CD4-positive, alpha-beta T cell treated with Interleukin-4 for 1 hour (primary cell): ENCODE measurements around the gene GABRD.

Experiments used
- DNase-seq, 2 donors: peaks; one replicate each; pipeline ENCODE4 v3.0.0-alpha.2; 2020 to 2022

GABRD gene

DNA sequence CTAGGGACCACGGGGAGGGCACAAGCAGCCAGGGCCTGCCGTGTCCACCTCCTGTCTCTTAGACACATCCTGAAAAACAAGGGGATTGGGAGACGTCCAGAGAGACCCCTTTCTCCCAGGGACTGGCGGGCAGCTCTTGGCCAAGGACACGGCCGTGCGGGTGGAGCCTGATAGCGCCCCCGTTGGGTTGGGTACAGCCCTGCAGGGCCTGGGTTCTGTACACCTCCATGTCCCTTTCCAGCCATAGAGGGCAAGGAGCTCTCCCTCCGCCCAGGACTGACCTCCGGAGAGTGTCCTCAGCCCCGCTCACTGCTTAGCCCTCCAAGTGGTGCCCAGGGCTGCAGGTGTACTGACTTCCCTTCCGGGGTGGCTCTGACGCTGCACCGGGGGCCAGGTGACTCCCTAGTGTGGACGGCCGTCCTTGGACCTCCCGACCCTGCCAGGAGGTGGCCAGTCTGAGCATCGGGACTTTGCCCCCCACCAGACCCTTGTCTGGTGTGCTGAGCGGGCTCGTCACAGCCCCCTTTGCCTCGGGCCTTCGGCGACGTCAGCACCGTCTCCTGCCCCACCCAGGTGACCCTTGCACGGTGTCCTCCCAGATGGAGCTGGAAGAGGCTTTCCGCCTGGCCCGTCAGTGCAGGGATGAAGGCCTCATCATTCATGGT is 36.9 kb downstream of the GABRD start:
- no peak for DNase-seq

GRCh38 chr1:2056955-2057590 is 37.9 kb downstream of the GABRD start:
- no peak for DNase-seq

- DNase-seq = no peak
Measured at GRCh38 chr1:2059290-2059953, 40.3 kb downstream of the GABRD start.

- no peak for DNase-seq
Measured at GRCh38 chr1:2060072-2060471, 40.9 kb downstream of the GABRD start.

GRCh38 chr1:2060535-2060934 is 41.4 kb downstream of the GABRD start:
- no peak for DNase-seq

GRCh38 chr1:2061065-2061778 is 42.1 kb downstream of the GABRD start:
- no peak for DNase-seq

DNA sequence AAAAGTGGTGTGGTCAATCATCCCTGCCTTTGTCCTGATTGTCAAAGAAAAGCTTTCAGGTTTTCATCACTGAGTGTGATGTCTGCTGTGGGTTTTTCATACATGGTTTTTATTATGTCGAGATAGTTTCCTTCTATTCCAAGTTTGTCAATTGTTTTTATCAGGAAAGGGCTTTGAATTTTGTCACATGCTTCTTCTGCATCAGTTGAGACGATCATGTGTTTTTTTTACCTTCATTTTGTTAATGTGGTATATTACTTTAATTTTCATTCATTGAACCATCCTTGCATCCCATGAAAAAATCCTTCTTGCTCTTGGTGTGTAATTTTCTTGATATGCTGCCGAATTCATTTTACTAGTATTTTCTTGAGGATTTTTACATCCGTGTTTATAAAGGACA is 46.6 kb downstream of the GABRD start:
- DNase-seq = no peak

- DNase-seq = no peak
Measured at GRCh38 chr1:2067393-2067792, 48.2 kb downstream of the GABRD start.

DNA sequence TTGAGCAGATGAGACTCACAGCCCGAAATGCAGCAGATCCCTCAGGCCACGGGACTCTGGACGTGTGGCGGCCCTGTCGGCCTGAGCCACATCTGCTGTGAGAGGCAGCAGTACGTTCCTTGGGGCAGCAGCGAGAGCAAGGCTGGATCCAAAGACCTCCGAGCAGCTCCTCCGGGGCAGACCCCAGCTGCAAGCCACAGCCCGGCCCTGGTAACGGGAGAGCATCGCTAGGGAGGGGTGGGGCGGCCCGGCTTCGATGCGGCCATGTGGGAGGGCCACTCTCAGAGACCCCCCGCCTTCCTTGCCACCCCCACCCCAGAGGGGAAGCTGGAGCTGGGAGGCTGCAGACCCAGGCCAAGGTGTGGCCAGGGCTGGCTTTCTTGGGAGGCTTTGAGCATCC is 48.8 kb downstream of the GABRD start:
- no peak for DNase-seq

- no peak for DNase-seq
Measured at GRCh38 chr1:2068951-2069350, 49.8 kb downstream of the GABRD start.

DNA sequence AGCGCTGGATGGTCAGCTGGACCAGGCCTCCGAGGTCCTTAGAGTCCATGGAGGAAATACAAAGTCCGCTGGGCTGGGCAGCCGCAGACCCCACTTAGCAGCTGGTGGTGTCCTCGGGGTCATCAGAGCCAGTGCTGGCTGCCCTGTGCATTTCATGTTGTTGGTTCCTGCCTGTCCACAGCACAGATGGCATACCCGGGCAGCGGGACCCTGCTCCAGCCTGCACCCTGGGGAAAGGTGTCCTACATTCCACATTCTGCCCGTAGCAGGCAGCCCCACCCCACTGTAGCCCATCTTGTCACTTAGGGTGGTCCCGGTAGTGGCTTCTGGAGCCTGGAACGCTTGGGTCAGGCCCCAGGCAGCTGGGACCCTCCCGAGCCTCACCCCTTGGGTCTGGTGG is 50.9 kb downstream of the GABRD start:
- DNase-seq = no peak

DNA sequence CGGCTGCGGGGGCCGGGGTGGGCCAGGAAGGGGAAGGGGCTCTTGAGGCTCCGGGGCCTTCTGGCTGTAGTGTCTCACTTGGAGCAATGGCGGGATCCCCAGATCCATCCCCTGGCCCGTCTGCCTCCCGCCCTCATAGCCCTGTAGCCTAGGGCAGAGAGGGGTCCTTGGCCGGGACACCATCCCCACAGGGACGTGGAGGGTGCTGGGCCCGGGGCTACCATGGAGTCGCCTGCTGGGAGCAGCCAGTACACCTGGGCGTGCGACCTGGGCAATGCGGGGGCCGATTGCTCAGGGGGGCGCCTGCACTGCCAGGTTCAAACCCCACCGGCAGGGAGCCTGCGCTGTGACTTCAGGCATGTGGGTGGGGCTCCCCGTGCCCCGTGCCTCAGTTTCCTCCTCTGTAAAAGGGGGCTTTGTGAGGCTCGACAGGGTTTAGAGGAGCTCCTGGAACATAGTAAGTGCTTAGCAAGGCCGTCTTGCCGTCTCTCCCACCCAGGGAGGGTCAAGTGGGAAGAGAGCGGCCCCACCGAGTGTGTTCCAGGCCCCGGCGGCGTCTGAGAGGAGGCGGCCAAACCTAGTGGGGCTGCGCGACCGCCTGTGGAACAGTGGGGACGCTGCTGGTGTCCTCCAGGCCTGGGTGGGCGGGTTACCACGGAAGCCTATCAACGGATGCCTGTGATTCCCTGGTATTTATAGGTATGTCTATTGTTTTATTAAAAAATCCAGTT is 51.8 kb downstream of the GABRD start:
- no peak for DNase-seq

GRCh38 chr1:2072109-2072806 is 53.1 kb downstream of the GABRD start:
- DNase-seq = no peak

DNA sequence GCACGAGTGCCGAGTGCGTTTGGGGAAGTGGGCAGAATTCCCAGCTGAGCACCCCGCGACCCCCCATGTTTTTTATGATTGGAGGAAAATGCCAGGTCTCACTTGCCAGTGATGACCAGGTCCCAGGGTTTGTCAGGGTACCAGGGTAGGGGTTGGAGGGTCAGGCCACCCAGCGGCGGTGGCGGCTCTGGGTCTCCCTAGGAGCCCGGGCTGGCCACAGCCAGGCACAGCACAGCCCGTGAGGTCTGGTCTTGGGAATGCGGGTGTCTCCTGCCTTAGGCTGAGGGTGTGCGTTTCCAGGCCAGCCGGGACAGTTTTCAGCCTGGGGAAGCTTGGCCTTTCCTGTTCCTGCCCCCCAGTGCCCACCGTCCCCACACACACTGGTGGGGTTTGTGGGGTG is 53.7 kb downstream of the GABRD start:
- DNase-seq = no peak

GRCh38 chr1:2073382-2074230 is 54.5 kb downstream of the GABRD start:
- DNase-seq = no peak

DNA sequence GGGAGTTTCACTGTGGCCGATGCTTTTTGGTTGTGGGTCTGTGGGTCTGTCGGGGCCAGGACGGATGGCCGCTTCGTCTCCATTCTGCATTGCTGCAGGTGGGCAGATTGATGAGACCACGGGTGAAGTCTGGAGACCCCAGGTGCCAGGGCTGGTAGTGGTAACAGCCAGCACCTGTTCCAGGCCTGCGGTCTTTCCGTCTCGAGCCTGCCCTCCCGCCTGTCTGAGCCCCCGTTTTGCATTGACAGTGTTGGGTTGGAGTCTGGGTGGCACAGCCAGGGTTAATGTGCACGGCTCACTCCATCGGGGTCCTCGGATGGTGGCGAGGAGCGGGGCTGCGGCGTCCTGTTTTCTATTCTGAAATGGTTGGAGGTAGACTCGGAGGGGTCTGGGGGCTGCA is 55.3 kb downstream of the GABRD start:
- no peak for DNase-seq

GRCh38 chr1:2074944-2075740 is 56.0 kb downstream of the GABRD start:
- DNase-seq = no peak

DNA sequence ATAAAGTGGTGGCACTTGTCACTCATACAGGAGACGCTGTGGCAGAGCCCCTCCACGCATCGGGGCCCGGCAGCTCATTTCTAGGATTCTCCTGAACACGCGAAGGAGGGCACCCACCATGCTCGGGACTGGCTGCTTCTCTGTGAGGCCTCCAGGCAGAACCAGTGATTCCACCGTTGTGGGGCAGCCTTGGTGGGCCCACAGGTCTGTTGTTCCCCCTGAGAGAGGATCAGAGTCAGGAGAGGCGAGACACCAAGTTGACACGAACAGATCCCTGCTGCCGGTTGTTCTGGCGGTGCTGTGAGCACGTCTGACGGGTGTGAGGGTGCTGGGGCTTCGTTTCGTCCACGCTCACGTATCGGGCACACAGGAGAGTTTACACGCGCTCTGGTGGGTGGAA is 57.7 kb downstream of the GABRD start:
- no peak for DNase-seq

- no peak for DNase-seq
Measured at GRCh38 chr1:2078170-2078569, 59.0 kb downstream of the GABRD start.

DNA sequence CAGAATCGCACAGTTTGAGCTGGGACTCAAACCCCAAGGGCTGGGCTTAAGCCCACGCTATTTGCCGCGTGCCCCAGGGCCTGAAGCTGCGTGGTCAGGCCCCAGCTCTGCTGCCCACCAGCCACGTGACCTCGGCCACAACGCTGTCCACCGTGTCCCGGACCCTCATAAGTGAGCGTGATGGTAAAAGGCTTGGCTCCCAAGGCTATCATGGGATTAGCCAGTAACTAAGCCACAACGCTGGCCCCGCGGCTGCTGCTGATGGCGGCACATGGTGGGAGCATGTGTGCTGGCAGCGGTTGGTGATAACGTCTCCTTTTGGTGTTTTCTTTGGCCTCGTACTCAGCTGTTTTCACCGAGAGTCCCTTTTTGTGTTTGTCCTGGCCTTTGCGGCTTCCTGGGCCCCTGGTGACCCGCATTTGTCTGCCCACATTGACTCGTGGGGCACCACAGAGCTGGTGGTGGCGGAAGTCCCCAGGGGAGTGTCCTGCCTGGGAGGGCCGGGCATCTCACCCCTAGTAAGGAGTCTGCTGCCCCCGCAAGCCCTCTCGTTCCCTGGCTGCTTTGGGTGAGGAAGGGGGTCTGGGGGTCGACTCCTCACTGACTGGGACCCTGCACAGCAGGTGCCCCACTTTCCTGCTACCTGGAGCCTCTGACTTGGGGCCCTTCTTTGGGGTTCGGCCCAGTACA is 60.4 kb downstream of the GABRD start:
- no peak for DNase-seq
